Vagina (tissue), 2 donors: ENCODE measurements around the gene ERRFI1. TPM values are rescaled to one million over a fixed set of nuclear protein-coding genes. Genes with fewer than 3 reads are reported as not detected.
A peak's percentile ranks its signal among the peaks of the same experiment; 100 is the strongest.

Experiments
- DNase-seq, 2 donors: peaks; one replicate each; pipeline ENCODE4 v3.0.0-alpha.2; 2017; ENCODE audit errors: extremely low spot score in 2 of 2
- H3K27ac ChIP-seq: fragments of 200-600 bp; sonication (generic); one replicate; pipeline ENCODE4 v1.5.1; 2019
- H3K27me3 ChIP-seq: fragments of 200-600 bp; sonication (generic); one replicate; pipeline ENCODE4 v1.5.1; 2019
- H3K36me3 ChIP-seq, 2 donors: fragments of 200-600 bp; sonication (generic); one replicate each; pipeline ENCODE4 v1.5.1; 2017 to 2019
- H3K4me1 ChIP-seq: fragments of 200-600 bp; sonication (generic); one replicate; pipeline ENCODE4 v1.5.1; 2019
- H3K4me3 ChIP-seq, 2 donors: fragments of 200-600 bp; sonication (generic); 1 replicate in 1 of 2; 2 replicates in 1 of 2; pipeline ENCODE4 v1.5.1; 2016 to 2019
- H3K9me3 ChIP-seq: fragments of 200-600 bp; sonication (generic); one replicate; pipeline ENCODE4 v1.5.1; 2019
- CTCF ChIP-seq, 3 experiments: fragments of 450-650 bp in 2 of 3; fragments of 200-600 bp in 1 of 3; sonication (generic) in 1 of 3; IDR thresholded peaks; one replicate each; pipeline ENCODE4 v1.5.1; 2017 to 2019; ENCODE audit warnings: antibody characterized with exemption in 3 of 3, mild to moderate bottlenecking in 2 of 3, moderate library complexity in 2 of 3
- POLR2A ChIP-seq, 2 donors: fragments of 450-650 bp; IDR thresholded peaks; one replicate each; pipeline ENCODE4 v1.6.1; 2017; ENCODE audit warnings: antibody characterized with exemption in 2 of 2, mild to moderate bottlenecking in 2 of 2, moderate library complexity in 2 of 2
- POLR2AphosphoS5 ChIP-seq, 2 donors: sonication (generic); formaldehyde crosslinking; IDR thresholded peaks; one replicate each; pipeline ENCODE4 v1.9.0; 2017; ENCODE audit warnings: antibody characterized with exemption in 2 of 2, mild to moderate bottlenecking in 2 of 2, low read depth in 1 of 2; ENCODE audit not compliant: insufficient read depth in 1 of 2
- intact Hi-C: fragments of 100-400 bp; cut with DNase I; formaldehyde crosslinking; loops from one replicate; pipeline ENCODE4 v1.15.1; 2023
- total RNA-seq: library from RNA; depleted of rRNA; stranded (reverse); fragments of >200 nt; gene quantifications from one replicate; pipeline ENCODE4 v1.2.3, GENCODE V29; 2016

ERRFI1 gene
- total RNA-seq, 1 donor from 2014 or later = 160 TPM

- no peak overlapping the region for H3K4me3 ChIP-seq
- peaks cover 0 to 52% of the 10 kb centered on the region in 2 donors for H3K36me3 ChIP-seq
- no peaks in the 10 kb centered on the region for H3K27me3 ChIP-seq
- H3K9me3 ChIP-seq = no peaks in the 10 kb centered on the region
- TF ChIP-seq POLR2A (IDR thresholded peaks at IDR 0.05) = no peak
- H3K4me1 ChIP-seq = peaks cover 45% of the 10 kb centered on the region
- DNase-seq = no peak
- intact Hi-C loops = no loop called here
- peak overlapping the region; percentile 28 for H3K27ac ChIP-seq
These were observed 12.3 kb downstream of the ERRFI1 start for GRCh38 chr1:8013800-8014199.

GRCh38 chr1:8013399-8013798 is 12.7 kb downstream of the ERRFI1 start:
- Histone ChIP-seq H3K4me1 (peaks cover 41% of the 10 kb centered on the region), H3K27ac (no peak overlapping the region), H3K9me3 (no peaks in the 10 kb centered on the region), H3K36me3 (peaks cover 0 to 54% of the 10 kb centered on the region in 2 donors), H3K4me3 (no peak overlapping the region), H3K27me3 (no peaks in the 10 kb centered on the region)
- no peak for DNase-seq
- TF ChIP-seq POLR2A (IDR thresholded peaks at IDR 0.05) = no peak
- TF ChIP-seq POLR2AphosphoS5 (IDR thresholded peaks at IDR 0.05; ENCODE audit: insufficient read depth in 1 of 2, low read depth in 1 of 2) = no peak
- no peak for TF ChIP-seq CTCF (IDR thresholded peaks at IDR 0.05)
- intact Hi-C loops = no loop called here

- no peak for DNase-seq
- H3K27me3 ChIP-seq = no peaks in the 10 kb centered on the region
- no peak overlapping the region for H3K27ac ChIP-seq
- peaks cover 40% of the 10 kb centered on the region for H3K4me1 ChIP-seq
- TF ChIP-seq POLR2AphosphoS5 (IDR thresholded peaks at IDR 0.05; ENCODE audit: insufficient read depth in 1 of 2, low read depth in 1 of 2) (no peak), CTCF (IDR thresholded peaks at IDR 0.05) (no peak), POLR2A (IDR thresholded peaks at IDR 0.05) (no peak)
- no peak overlapping the region for H3K4me3 ChIP-seq
- H3K9me3 ChIP-seq = no peaks in the 10 kb centered on the region
- H3K36me3 ChIP-seq = peaks cover 0 to 54% of the 10 kb centered on the region in 2 donors
- intact Hi-C loops = no loop called here
These were observed 13.2 kb downstream of the ERRFI1 start for GRCh38 chr1:8012955-8013354.

- intact Hi-C loops = no loop called here
- Histone ChIP-seq H3K36me3 (peaks cover 0 to 54% of the 10 kb centered on the region in 2 donors), H3K4me1 (peaks cover 39% of the 10 kb centered on the region)
These were observed 13.9 kb downstream of the ERRFI1 start for GRCh38 chr1:8011923-8012858.

GRCh38 chr1:8011016-8011415 is 15.1 kb downstream of the ERRFI1 start:
- Histone ChIP-seq H3K27ac (no peak overlapping the region), H3K36me3 (peaks cover 0 to 54% of the 10 kb centered on the region in 2 donors)
- TF ChIP-seq CTCF (IDR thresholded peaks at IDR 0.05) (no peak), POLR2AphosphoS5 (IDR thresholded peaks at IDR 0.05; ENCODE audit: insufficient read depth in 1 of 2, low read depth in 1 of 2) (no peak), POLR2A (IDR thresholded peaks at IDR 0.05) (no peak)

More at GRCh38 chr1:8011923-8012858, 13.9 kb downstream of the ERRFI1 start:
- no peaks in the 10 kb centered on the region for H3K27me3 ChIP-seq
- H3K9me3 ChIP-seq = no peaks in the 10 kb centered on the region
- peak overlapping the region; percentile 14 for H3K27ac ChIP-seq
- no peak overlapping the region for H3K4me3 ChIP-seq
- no peak for DNase-seq
- no peak for TF ChIP-seq POLR2A (IDR thresholded peaks at IDR 0.05)
- no peak for TF ChIP-seq POLR2AphosphoS5 (IDR thresholded peaks at IDR 0.05; ENCODE audit: insufficient read depth in 1 of 2, low read depth in 1 of 2)
- no peak for TF ChIP-seq CTCF (IDR thresholded peaks at IDR 0.05)

More at GRCh38 chr1:8011016-8011415, 15.1 kb downstream of the ERRFI1 start:
- H3K27me3 ChIP-seq = no peaks in the 10 kb centered on the region
- no peak for DNase-seq
- no peak overlapping the region for H3K4me3 ChIP-seq
- intact Hi-C loops = no loop called here
- no peaks in the 10 kb centered on the region for H3K9me3 ChIP-seq
- peaks cover 37% of the 10 kb centered on the region for H3K4me1 ChIP-seq
